ENCODE measurements around the gene PHACTR4.
"Not testable (repeated sequence)": the region's sequence is repeated elsewhere in the genome, so short reads cannot be mapped to it uniquely, and the experiment has no call there.

PHACTR4 gene

DNA sequence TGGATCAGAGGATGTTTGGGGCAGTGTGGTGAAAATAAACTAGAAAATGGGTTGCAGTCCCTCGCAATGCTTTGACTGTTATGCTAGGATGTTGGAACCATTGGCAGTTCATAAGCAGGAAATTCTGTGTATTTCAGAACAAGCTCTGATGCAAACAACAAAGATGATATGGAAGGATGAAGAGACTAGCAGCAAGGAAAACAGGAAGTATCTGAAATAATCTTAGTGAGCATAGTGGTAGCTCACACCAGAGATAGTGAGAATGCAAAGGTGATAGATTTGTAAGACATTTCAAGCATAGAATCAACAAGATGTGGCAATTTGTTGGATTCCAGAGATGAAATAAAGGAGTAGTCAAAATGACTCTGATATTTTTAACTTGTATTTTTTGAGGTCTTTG, 125.2 kb downstream of the PHACTR4 start:
- DNase-seq, result no peak

DNA sequence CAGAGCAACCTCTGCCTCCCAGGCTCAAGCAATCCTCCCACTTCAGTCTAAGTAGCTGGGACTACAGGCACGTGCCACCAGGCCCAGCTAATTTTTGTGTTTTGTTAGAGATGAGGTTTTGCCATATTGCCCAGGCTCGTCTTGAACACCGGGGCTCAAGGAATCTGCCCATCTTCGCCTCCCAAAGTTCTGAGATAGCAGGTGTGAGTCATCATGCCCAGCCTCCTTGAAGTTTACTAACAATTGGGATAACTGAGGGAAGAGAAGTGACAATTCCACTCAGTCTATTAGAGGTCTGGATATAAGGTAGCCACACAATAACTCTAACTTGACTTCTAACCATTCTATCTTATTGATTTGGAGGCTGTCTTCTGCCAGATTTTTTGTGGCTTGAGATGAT, 130.0 kb downstream of the PHACTR4 start:
- DNase-seq, result no peak

DNA sequence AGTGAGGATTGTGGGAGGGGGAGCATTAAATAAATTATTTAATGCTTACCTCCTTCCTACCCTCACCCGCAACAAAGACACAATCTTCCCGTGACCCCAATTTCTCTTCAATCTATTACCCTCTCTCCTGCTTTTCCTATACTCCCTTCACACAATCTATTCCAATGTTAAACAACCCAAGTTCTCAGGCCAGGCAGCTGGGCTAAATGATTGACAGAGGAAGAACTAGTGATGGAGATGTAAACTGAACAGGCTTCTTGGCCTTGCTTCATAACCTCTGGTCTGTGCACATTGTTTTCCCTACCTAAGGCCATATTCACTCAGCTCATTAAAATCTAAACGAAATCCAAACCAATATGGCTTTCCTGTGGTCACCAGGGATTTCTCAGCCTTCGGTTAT, 132.4 kb downstream of the PHACTR4 start:
- DNase-seq, result no peak

DNA sequence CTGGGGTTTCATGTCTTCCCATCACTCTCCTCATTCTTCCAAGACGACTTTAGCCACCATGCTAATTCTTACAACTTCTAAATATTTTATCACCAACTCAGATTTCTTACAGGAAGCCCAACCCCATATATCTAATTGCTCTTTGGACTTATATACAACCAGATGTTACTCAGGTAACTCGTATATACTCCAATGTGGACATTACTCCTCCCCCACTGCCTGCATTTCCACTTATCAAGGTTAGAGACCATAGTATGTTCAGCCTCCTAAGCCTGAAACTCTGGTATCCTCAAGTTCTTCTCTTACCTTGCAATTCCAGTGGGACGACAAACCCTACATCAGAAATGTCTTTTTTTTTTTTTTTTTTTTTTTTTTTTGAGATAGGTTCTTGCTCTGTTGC, 133.6 kb downstream of the PHACTR4 start:
- no peak for DNase-seq

DNA sequence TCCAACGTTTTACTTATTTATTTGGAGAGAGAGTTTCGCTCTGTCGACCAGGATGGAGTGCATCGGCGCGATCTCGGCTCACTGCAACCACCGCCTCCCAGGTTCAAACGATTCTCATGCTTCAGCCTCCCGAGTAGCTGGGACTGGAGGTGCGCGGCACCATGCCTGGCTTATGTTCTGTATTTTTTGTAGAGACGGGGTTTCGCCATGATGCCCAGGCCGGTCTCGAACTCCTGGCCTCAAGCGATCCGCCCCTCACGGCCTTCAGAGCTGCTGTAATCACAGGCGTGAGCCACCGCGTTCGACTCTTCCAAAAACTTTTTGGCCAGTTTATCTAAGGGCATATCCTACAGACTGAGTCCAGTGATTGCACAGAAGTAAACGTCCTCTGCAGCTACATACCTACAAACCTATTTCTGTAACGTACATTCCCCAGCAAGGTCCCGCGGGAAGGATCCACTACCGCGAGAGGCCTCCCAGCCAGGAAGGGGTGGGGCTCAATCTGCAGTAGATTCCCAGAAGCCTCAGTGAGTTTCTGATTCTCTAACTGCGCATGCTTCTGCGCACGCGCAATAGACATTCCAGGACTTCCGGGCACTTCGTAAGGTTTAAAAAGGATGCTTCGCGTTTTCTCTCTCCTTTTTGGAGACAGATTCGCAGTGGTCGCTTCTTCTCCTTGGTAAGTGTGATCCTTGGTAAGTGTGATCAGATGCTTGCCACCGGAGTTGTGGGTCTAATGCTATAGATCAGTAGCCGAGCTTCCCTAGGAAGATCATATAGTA, 136.1 kb downstream of the PHACTR4 start, which contains the start of gene RCC1:
RCC1 (plus strand) TSS at position 638 of the 782 bp plus-strand sequence. CDS start 23,824 bp downstream, outside the sequence.
- peak; percentile 37 to 96 (median 88) for DNase-seq

DNA sequence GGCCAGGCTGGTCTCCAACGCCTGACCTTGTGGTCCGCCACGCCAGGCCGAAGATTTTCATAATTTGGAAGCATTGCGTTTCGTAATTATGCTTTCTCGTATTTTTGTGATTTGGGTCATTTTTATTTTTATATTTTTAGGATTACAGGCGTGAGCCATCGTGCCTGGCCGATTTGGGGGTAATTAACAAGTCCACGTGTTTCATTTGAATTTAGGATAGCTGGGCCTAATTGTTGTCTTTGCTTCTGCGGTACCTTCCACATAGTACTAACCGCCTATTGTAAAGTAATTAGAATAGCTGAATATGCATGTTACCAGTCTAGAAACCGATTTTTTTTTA, 137.3 kb downstream of the PHACTR4 start:
- DNase-seq, result no peak

DNA sequence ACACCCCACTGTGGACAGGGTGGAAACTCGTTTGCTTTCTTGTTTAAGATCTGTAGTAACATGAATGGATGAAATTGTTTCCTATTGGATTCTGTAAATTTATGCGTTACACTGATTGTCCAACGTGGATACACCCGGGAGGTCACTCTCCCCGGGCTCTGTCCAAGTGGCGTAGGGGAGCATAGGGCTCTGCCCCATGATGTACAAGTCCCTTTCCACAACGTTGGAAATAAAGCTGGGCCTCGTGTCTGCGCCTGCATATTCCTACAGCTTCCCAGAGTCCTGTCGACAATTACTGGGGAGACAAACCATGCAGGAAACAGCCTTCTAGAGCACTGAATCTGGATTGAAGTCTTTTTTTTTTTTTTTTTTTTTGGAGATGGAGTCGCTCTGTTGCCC, 137.7 kb downstream of the PHACTR4 start:
- DNase-seq, result no peak

DNA sequence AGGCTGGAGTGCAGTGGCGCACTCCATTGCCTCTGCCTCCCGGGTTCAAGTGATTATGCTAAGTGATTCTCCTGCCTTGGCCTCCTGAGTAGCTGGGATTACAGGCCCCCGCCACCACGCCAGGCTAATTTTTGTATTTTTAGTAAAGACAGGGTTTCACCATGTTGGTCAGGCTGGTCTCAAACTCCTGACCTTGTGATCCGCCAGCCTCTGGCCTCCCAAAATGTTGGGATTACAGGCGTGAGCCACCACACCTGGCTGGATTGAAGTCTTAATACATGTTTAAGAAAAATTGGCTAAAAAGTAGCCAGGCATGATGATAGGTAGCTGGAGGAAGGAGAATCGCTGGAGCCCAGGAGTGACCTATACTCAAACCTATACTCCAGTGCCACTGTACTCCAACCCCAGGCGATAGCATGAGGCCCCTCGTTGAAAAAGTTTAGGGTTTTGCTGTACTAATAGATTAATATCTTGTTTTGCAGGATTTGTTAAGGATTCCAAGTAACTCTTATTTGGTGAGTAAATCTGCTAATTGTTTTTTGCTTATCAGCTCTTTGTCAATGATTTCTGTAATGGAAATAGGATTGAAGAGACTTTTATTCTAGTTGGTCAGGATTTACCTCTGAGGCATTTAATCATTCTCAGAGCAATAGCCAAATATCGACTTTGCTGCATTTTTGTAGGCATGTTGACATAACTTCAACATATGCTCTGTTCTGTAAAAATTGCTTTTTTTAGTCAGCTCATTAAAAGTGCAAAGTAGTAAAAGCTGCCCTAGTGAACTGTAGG, 138.3 kb downstream of the PHACTR4 start:
- no peak for DNase-seq

DNA sequence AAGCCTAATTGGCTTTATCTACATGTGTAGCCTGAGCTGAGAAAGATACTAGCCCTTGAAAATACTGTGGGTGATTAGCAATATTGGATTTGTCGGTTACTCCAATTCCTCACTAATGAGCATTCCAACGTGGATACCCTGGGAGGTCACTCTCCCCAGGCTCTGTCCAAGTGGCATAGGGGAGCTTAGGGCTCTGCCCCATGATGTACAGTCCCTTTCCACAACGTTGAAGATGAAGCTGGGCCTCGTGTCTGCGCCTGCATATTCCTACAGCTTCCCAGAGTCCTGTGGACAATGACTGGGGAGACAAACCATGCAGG, 138.9 kb downstream of the PHACTR4 start:
- no peak for DNase-seq

DNA sequence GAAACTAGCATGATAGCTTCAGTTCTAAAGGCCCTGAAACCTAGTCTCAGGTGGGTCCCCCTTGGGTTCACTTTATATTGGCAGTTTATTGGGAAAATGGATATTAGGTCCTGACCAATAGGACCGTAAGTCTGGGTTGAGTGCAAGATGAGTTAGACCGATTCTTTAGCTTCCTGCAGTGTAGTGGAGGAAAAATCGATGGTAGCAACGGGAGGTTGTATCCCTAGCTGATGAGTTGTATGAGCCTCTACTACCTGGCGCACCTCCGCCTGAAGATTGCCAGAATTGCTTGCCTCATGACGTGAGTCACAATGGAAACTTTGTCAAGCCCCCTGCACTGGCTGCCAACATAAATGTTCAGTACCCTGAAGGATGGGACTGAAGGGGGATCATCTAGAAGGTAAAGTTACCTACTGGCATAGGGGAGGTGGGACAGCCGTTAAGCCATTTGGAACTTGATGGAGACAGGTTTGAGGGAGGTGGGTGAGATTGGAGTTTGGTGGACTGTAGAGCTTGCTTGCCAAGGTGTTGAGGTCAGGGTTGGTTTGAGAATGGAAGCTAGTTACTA, 140.2 kb downstream of the PHACTR4 start:
- DNase-seq, result no peak

DNA sequence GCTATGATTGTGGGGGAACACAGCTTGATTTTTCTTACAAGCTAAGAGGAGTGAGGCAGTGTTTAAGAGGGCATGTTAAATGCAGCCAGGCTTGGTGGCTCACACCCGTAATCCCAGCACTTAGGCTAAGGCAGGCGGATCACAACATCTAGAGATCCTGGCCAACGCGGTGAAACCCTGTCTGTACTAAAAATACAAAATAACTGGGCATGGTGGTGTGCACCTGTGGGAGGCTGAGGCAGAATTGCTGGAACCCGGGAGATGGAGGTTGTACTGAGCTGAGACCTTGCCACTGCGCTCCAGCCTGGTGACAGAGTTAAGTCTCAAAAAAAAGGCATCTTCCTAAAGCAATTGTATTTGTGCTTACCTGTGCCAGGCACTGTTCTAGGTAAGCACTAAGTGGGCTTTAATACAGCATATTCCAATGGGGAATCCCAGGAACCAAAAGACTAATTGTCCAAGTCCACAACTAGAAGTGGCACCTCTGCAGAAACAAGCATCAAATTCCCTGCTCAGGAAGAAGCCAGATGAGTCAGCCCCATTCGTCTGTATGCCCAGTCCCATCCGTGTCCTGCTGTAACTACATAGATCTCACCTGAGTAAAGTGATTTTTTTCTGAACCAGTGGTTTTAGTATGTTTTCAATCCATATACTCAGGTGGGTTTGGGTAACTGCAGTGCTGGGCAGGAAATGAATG, 140.9 kb downstream of the PHACTR4 start:
- DNase-seq, result no peak

DNA sequence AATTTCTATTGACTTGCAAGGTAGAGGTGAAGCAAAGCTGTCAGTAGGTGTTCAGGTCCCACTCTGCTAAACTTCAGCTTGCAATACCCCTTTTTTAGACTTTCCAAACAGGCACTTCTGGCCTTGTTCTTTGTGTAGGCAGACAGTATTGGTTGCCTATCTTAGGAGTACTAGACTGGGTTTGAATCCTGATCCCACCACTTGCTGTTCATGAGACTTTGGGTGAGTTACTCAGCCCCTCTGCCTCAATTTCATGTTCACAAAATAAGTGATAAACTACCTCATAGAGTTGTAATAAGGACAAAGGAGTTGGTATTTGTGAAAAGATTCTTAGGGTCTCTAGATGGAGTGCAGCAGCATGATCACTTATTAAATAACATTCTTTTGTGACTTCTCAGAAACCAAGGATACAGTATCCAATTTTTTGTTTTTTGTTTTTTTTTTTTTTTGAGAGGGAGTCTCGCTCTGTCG, 141.5 kb downstream of the PHACTR4 start:
- DNase-seq, result no peak

DNA sequence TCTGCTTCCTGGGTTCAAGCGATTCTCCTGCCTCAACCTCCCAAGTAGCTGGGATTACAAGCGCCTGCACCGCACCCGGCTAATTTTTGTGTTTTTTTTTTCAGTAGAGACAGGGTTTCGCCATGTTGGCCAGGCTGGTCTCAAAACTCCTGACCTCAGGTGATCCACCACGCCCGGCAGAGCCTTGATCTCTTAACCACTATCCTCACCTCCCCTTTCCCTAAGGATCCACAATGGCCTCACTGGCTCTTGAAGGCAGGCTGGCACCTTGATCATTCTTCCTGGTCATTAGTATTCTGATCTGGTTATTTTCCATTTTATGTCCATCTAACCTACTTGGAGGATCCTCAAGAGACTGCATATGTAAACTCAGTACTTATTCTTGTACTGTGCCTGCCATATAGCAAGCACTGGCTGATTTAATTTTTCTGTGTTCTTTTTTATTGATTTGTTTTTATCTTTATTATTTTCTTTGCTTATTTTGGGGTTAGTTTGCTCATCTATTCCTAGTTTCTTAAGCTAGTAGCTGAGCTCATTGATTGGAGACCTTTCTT, 142.6 kb downstream of the PHACTR4 start:
- DNase-seq, result no peak

DNA sequence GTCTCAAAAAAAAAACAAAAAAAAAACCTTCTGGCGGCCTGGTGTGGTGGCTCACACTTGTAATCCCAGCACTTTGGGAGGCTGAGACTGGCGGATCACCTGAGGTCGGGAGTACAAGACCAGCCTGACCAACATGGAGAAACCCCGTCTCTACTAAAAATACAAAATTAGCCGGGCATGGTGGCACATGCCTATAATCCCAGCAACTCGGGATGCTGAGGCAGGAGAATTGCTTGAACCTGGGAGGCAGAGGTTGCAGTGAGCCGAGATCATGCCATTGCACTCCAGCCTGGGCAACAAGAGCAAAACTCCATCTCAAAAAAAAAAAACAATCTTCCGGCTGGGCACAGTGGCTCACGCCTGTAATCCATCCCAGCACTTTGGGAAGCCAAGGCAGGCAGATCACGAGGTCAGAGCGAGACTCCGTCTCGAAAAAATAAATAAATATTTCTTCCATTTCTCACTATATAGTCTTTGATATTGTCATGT, 144.9 kb downstream of the PHACTR4 start:
- DNase-seq, result not testable (repeated sequence)

DNA sequence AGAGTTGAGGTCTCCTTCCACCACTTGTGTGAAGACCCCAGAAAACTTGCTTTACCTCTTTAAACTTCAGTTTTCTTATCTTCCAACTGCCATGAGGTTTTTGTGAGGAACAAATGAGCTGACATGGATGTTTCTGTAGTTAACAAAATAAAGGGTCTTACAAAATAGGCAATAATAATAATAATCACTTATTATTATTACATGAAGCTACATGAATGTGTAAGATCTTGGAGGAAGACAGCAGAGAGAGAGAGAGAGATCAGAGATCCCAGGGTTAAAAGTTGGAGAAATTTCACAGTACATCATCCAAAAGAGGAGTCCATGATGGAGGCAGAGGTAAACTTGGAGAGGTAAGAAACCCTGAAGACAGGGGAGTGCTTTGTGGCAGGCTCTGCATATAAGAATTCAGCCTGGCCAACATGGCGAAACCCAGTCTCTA, 147.0 kb downstream of the PHACTR4 start:
- no peak for DNase-seq

DNA sequence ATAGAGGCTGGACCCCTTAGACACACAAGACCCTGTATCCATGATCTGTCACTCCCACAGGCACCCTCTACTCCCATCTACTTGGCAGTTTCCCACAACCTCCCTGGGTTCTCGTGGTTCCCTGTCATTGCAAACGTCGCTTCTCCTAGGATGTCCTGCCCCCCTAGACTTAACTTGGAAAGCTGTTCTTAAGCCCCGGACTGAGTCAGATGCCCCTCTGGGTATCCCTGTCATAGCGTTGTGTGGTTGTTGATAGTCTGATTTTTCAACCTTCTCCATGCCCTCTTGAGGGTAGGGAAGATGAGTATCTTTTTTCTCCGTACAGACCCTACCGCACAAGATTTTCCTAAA, 148.1 kb downstream of the PHACTR4 start:
- peak in 1 of 51 donors; percentile 21 for DNase-seq

DNA sequence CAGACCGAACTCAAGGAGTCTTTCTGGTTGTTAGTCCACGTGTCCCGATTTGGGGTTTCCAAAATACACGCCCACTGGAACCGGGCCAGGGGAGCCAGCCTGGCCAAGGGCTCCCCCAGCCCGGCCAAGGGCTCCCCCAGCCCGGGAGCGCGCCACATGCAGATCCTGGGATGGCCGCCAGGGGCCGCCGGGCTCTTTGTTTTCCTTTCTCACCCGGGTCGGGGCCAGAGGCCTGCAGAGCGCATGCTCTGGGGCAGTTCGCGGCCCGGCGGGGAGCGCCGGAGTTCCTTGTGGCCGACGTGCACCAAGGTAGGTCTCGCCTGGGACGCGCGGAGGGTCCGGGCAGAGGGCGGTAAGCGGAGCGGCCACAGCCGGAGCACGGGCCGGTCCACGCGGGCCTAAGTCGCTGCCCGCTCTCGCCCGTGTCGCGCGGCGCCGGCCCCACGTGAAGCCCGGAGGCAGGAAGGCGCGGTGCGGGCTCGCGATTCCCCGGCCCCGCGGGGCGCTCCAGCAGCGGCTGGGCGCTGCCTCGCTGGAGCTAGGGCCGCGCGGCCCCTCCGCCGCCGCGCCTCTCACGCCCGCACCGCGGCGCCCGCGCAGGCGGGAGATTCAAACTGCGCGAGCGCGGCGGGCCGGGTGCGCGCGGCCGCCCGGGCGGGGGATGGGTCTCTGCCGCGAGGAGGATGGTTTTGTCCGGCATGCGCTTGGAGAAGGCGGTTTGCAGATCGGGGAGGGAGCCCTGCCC, 148.6 kb downstream of the PHACTR4 start:
- peak; percentile 38 to 90 (median 82) for DNase-seq

DNA sequence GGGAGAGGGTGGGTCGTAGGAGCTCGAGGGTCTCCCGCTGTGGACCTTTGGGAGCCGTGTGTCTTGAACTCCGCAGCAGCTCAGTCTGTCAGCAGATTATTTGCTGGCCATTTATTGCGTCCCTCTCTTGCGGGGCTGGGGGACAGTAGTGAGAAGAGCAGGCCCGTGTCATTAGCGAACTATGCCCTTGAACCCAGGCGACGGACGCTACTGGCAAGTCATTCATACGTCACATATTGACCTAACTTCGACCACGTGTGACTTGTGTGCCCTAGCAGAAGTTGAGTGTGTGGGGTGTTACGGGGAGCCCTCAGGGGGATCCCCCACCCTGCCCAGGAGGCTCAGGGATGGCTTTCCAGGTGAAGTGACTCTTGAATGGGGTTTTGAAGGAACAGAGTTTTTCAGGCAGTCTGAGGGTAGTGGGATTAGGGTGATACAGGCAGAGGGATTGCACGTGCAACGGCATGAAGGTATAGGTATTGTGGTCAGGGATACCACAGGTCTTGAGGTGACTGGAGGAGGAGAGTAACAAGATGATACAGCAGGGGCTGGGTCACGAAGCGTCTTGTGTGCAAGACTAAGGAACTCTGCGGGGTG, 149.3 kb downstream of the PHACTR4 start:
- DNase-seq, result no peak

DNA sequence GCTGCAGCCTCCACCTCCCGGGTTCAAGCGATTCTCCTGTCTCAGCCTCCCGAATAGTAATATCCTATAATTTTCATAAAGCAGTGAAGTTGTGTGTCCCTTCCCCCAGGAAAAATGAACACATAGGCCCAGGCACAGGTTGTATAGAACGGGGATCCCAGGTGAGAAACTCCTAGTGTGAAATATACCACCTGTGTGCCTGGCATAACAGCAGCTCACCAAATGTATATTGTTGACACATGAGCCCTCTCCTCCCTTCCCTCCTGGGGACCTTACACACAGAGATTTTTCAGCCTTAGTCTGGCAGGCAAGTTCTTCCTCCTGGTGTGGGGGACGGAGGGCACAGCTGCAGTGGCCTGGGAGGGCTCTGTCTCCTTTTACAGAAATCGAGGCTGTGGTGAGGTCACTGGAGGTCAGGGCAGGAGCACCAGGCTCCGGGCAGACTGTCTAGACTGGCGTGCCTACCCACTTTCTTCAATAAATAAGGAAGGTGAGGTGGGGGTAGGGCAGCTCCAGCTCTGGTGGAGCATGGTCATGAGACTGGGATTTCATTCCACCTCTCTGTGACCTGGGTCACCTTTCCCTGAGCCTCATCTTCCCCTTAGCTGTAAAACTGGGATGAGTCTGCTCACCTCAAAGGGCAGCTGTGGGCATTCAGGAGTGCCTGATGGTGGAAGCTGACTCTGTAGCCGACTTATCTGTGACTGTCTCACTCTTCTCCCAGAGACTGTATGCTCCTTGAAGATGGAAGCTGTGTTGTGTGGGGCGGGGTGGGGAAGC, 150.6 kb downstream of the PHACTR4 start:
- DNase-seq, result no peak

DNA sequence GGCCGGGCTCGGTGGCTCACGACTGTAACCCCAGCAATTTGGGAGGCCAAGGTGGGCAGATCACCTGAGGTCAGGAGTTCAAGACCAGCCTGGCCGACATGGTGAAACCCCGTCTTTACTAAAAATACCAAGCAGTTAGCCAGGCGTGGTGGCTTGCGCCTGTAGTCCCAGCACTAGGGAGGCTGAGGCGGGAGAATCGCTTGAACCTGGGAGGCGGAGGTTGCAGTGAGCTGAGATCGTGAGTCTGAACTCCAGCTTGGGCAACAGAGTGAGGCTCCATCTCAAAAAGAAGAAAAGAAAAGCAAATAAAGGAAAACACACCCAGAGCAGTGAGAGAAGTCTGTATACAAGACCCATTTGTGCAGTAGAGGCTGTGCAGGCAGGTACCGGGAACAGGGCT, 151.3 kb downstream of the PHACTR4 start:
- DNase-seq, result not testable (repeated sequence)

All from hypothalamus (tissue), 51 donors.